Urinary bladder (tissue), 4 donors: ENCODE results near the gene CPT1A. TPM values are rescaled to one million over a fixed set of nuclear protein-coding genes. Genes with fewer than 3 reads are reported as not detected.

Experiments used
- DNase-seq: peaks from one replicate; pipeline ENCODE4 v3.0.0-alpha.2; 2015; ENCODE audit errors: extremely low spot score
- H3K27ac ChIP-seq: one replicate; pipeline ENCODE4 v1.5.1; 2013; ENCODE audit warnings: low read depth, mild to moderate bottlenecking, moderate library complexity
- H3K36me3 ChIP-seq: one replicate; pipeline ENCODE4 v1.6.1; 2013; ENCODE audit warnings: mild to moderate bottlenecking, moderate library complexity; ENCODE audit not compliant: insufficient read depth
- H3K4me1 ChIP-seq: one replicate; pipeline ENCODE4 v1.6.1; 2013; ENCODE audit warnings: mild to moderate bottlenecking, moderate library complexity; ENCODE audit not compliant: insufficient read depth
- H3K4me3 ChIP-seq: one replicate; pipeline ENCODE4 v1.5.1; 2013; ENCODE audit warnings: low read depth, low read length
- WGBS: extraction: QIAGEN DNeasy Blood & Tissue Kit; methylation state at CpG from one replicate; pipeline ENCODE4 v1.1.7; 2013; 5-methylcytosine and 5-hydroxymethylcytosine counted together
- polyA plus RNA-seq: library from polyadenylated mRNA; stranded (reverse); fragments of 200-250 nt; gene quantifications from one replicate; pipeline ENCODE4 v1.2.3, GENCODE V29; 2013
- total RNA-seq: library from RNA; depleted of rRNA; stranded (reverse); fragments of >200 nt; gene quantifications from one replicate; pipeline ENCODE4 v1.2.3, GENCODE V29; 2014
- donor health status: healthy with polysubstance abuse.
- donor health status: healthy.

CPT1A gene
- total and polyA plus RNA-seq, 2 donors, result 20.4 to 24.5 TPM

- Histone ChIP-seq H3K36me3 (peaks cover 5% of the 10 kb centered on the region), H3K4me1 (no peaks in the 10 kb centered on the region), H3K4me3 (no peak overlapping the region), H3K27ac (no peak overlapping the region)
- WGBS, result 67% methylated on average over 10 of the region's 10 CpGs
- no peak for DNase-seq
Measured at GRCh38 chr11:68763181-68763721, 78.5 kb downstream of the CPT1A start.

- Histone ChIP-seq H3K27ac (no peak overlapping the region), H3K36me3 (peaks cover 5% of the 10 kb centered on the region), H3K4me3 (no peak overlapping the region), H3K4me1 (no peaks in the 10 kb centered on the region)
- WGBS, result 83% methylated on average over 15 of the region's 15 CpGs
- DNase-seq, result no peak
Measured at GRCh38 chr11:68762481-68762880, 79.2 kb downstream of the CPT1A start.

- DNase-seq, result no peak
- Histone ChIP-seq H3K4me1 (no peaks in the 10 kb centered on the region), H3K36me3 (peaks cover 5% of the 10 kb centered on the region), H3K27ac (no peak overlapping the region), H3K4me3 (no peak overlapping the region)
- WGBS, result 85% methylated on average over 12 of the region's 12 CpGs
Measured at GRCh38 chr11:68761801-68762200, 79.9 kb downstream of the CPT1A start.

GRCh38 chr11:68759991-68760390 lies 81.7 kb downstream of the CPT1A start:
- no peaks in the 10 kb centered on the region for H3K4me1 ChIP-seq
- DNase-seq, result no peak
- no peak overlapping the region for H3K27ac ChIP-seq
- 89% methylated on average over 15 of the region's 15 CpGs for WGBS
- H3K36me3 ChIP-seq, result peaks cover 5% of the 10 kb centered on the region
- H3K4me3 ChIP-seq, result no peak overlapping the region

GRCh38 chr11:68757711-68758110 lies 84.0 kb downstream of the CPT1A start:
- Histone ChIP-seq H3K36me3 (peaks cover 5% of the 10 kb centered on the region), H3K4me1 (no peaks in the 10 kb centered on the region), H3K27ac (no peak overlapping the region), H3K4me3 (no peak overlapping the region)
- DNase-seq, result no peak
- 74% methylated on average over 8 of the region's 8 CpGs for WGBS

GRCh38 chr11:68756171-68756766 lies 85.4 kb downstream of the CPT1A start:
- H3K27ac ChIP-seq, result no peak overlapping the region
- no peak for DNase-seq
- WGBS, result 88% methylated on average over 12 of the region's 12 CpGs
- H3K4me3 ChIP-seq, result no peak overlapping the region
- peaks cover 1% of the 10 kb centered on the region for H3K36me3 ChIP-seq
- no peaks in the 10 kb centered on the region for H3K4me1 ChIP-seq

GRCh38 chr11:68753300-68753699 lies 88.4 kb downstream of the CPT1A start:
- H3K4me1 ChIP-seq, result no peaks in the 10 kb centered on the region
- H3K4me3 ChIP-seq, result no peak overlapping the region

GRCh38 chr11:68751331-68751856 lies 90.3 kb downstream of the CPT1A start, which contains the start of gene TESMIN:
Gene TESMIN (minus strand): TSS chr11:68751520. CDS start chr11:68750660, 860 bp downstream.
- Histone ChIP-seq H3K4me1 (no peaks in the 10 kb centered on the region), H3K36me3 (no peaks in the 10 kb centered on the region), H3K4me3 (peak within 1 kb of the TSS; percentile 49), H3K27ac (no peak within 1 kb of the TSS)
- peak; percentile 25 for DNase-seq
- WGBS, result 2% methylated on average over 42 of the region's 42 CpGs

More at GRCh38 chr11:68753300-68753699, 88.4 kb downstream of the CPT1A start:
- WGBS, result 84% methylated on average over 9 of the region's 9 CpGs
- no peak for DNase-seq
- Histone ChIP-seq H3K27ac (no peak overlapping the region), H3K36me3 (no peaks in the 10 kb centered on the region)

GRCh38 chr11:68751004-68751325 lies 90.8 kb downstream of the CPT1A start:
- no peak overlapping the region for H3K27ac ChIP-seq
- no peaks in the 10 kb centered on the region for H3K4me1 ChIP-seq
- 3% methylated on average over 15 of the region's 22 CpGs for WGBS
- H3K4me3 ChIP-seq, result peak overlapping the region; percentile 49
- no peak for DNase-seq
- H3K36me3 ChIP-seq, result no peaks in the 10 kb centered on the region

GRCh38 chr11:68750195-68751003 lies 91.3 kb downstream of the CPT1A start:
- Histone ChIP-seq H3K36me3 (no peaks in the 10 kb centered on the region), H3K4me1 (no peaks in the 10 kb centered on the region), H3K4me3 (no peak overlapping the region), H3K27ac (no peak overlapping the region)
- 39% methylated on average over 73 of the region's 76 CpGs for WGBS
- no peak for DNase-seq

GRCh38 chr11:68749229-68750123 lies 92.2 kb downstream of the CPT1A start:
- no peak overlapping the region for H3K4me3 ChIP-seq
- WGBS, result 80% methylated on average over 20 of the region's 20 CpGs
- no peaks in the 10 kb centered on the region for H3K4me1 ChIP-seq
- no peak overlapping the region for H3K27ac ChIP-seq
- no peak for DNase-seq
- H3K36me3 ChIP-seq, result no peaks in the 10 kb centered on the region

- Histone ChIP-seq H3K36me3 (no peaks in the 10 kb centered on the region), H3K27ac (no peak overlapping the region), H3K4me1 (no peaks in the 10 kb centered on the region), H3K4me3 (no peak overlapping the region)
- WGBS, result 62% methylated on average over 2 of the region's 2 CpGs
- no peak for DNase-seq
Measured at GRCh38 chr11:68748061-68748460, 93.7 kb downstream of the CPT1A start.

GRCh38 chr11:68743539-68743938 lies 98.2 kb downstream of the CPT1A start:
- no peak for DNase-seq
- Histone ChIP-seq H3K27ac (no peak overlapping the region), H3K4me1 (no peaks in the 10 kb centered on the region), H3K4me3 (no peak overlapping the region), H3K36me3 (no peaks in the 10 kb centered on the region)
- WGBS, result 93% methylated on average over 3 of the region's 3 CpGs
